ENCODE results near the gene CASR. TPM values are rescaled to one million over a fixed set of nuclear protein-coding genes. Genes with fewer than 3 reads are reported as not detected.

CASR gene
- total and polyA plus RNA-seq, 5 donors from 2014 or later = 0.16 to 0.45 TPM; not detected in 3

- Mint-ChIP-seq H3K4me1 (peaks cover 0 to 8% (median 4%) of the 10 kb centered on the region in 4 donors), H3K4me3 (no peak within 1 kb of the TSS), H3K27me3 (peaks cover 31% of the 10 kb centered on the region), H3K9me3 (peaks cover 0 to 9% (median 3%) of the 10 kb centered on the region in 7 donors), H3K27ac (no peak within 1 kb of the TSS), H3K36me3 (no peaks in the 10 kb centered on the region)
- H3K4me3 ChIP-seq (ENCODE audit: low read depth, low read length) = no peak within 1 kb of the TSS
- H3K27me3 ChIP-seq (ENCODE audit: control insufficient read depth, insufficient read depth, low read length) = no peaks in the 10 kb centered on the region
- H3K9me3 ChIP-seq (ENCODE audit: control insufficient read depth in 2 of 2, low read length in 2 of 2) = peaks cover 0 to 4% of the 10 kb centered on the region in 2 experiments
- H3K27ac ChIP-seq (ENCODE audit: insufficient read depth, low read length, poor library complexity, severe bottlenecking) = no peak within 1 kb of the TSS
- no peaks in the 10 kb centered on the region for H3K4me1 ChIP-seq (ENCODE audit: control insufficient read depth, insufficient read depth, low read length, poor library complexity, severe bottlenecking)
- DNase-seq = no peak
- H3K36me3 ChIP-seq (ENCODE audit: control insufficient read depth, insufficient read depth, low read length) = no peaks in the 10 kb centered on the region
- no peak for ATAC-seq (ENCODE audit: low read depth in 2 of 2)
Observed at GRCh38 chr3:122324871-122325323, 141.4 kb downstream of the CASR start, which contains the start of gene CSTA. TSS of gene CSTA (plus strand) at chr3:122325248. CDS start at chr3:122325293, 45 bp downstream.

- Mint-ChIP-seq H3K4me3 (no peak overlapping the region), H3K27me3 (peaks cover 26% of the 10 kb centered on the region), H3K9me3 (peaks cover 0 to 9% (median 0%) of the 10 kb centered on the region in 7 donors), H3K4me1 (peaks cover 0 to 8% (median 4%) of the 10 kb centered on the region in 4 donors), H3K36me3 (no peaks in the 10 kb centered on the region), H3K27ac (no peak overlapping the region)
- no peaks in the 10 kb centered on the region for H3K9me3 ChIP-seq (ENCODE audit: control insufficient read depth in 2 of 2, low read length in 2 of 2)
- no peaks in the 10 kb centered on the region for H3K4me1 ChIP-seq (ENCODE audit: control insufficient read depth, insufficient read depth, low read length, poor library complexity, severe bottlenecking)
- no peaks in the 10 kb centered on the region for H3K27me3 ChIP-seq (ENCODE audit: control insufficient read depth, insufficient read depth, low read length)
- no peak overlapping the region for H3K4me3 ChIP-seq (ENCODE audit: low read depth, low read length)
- H3K27ac ChIP-seq (ENCODE audit: insufficient read depth, low read length, poor library complexity, severe bottlenecking) = no peak overlapping the region
- no peaks in the 10 kb centered on the region for H3K36me3 ChIP-seq (ENCODE audit: control insufficient read depth, insufficient read depth, low read length)
- ATAC-seq (ENCODE audit: low read depth in 2 of 2) (no peak), DNase-seq (no peak)
Observed at GRCh38 chr3:122325769-122326168, 142.3 kb downstream of the CASR start.

DNA sequence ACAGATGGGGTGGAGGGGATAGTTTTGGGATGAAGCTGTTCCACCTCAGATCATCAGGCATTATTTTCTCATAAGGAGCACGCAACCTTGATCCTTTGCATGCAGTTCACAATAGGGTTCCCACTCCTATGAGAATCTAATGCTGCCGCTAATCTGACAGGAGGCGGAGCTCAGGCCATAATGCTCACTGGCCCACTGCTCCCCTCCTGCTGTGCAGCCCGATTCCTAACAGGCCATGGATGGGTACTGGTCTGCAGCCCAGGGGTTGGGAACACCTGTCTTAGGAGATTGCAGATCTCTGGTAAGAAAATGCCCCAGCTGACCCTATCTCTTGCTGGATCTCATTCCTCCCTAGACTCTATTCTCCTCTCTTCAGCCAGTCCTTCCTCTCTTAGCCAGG, 148.4 kb downstream of the CASR start:
- H3K27ac Mint-ChIP-seq = no peak overlapping the region
- H3K4me1 ChIP-seq (ENCODE audit: control insufficient read depth, insufficient read depth, low read length, poor library complexity, severe bottlenecking) = no peaks in the 10 kb centered on the region
- ATAC-seq (ENCODE audit: low read depth in 2 of 2) = no peak
- H3K27me3 ChIP-seq (ENCODE audit: control insufficient read depth, insufficient read depth, low read length) = peaks cover 7% of the 10 kb centered on the region
- peaks cover 23% of the 10 kb centered on the region for H3K27me3 Mint-ChIP-seq
- H3K9me3 Mint-ChIP-seq = no peaks in the 10 kb centered on the region
- H3K4me1 Mint-ChIP-seq = no peaks in the 10 kb centered on the region
- no peak overlapping the region for H3K27ac ChIP-seq (ENCODE audit: insufficient read depth, low read length, poor library complexity, severe bottlenecking)
- H3K36me3 Mint-ChIP-seq = no peaks in the 10 kb centered on the region
- no peak overlapping the region for H3K4me3 Mint-ChIP-seq
- no peaks in the 10 kb centered on the region for H3K36me3 ChIP-seq (ENCODE audit: control insufficient read depth, insufficient read depth, low read length)
- no peak for DNase-seq
- no peaks in the 10 kb centered on the region for H3K9me3 ChIP-seq (ENCODE audit: control insufficient read depth in 2 of 2, low read length in 2 of 2)
- no peak overlapping the region for H3K4me3 ChIP-seq (ENCODE audit: low read depth, low read length)

GRCh38 chr3:122332551-122332950, 149.1 kb downstream of the CASR start:
- H3K9me3 Mint-ChIP-seq = no peaks in the 10 kb centered on the region
- H3K36me3 ChIP-seq (ENCODE audit: control insufficient read depth, insufficient read depth, low read length) = no peaks in the 10 kb centered on the region
- H3K27ac ChIP-seq (ENCODE audit: insufficient read depth, low read length, poor library complexity, severe bottlenecking) = no peak overlapping the region
- H3K36me3 Mint-ChIP-seq = no peaks in the 10 kb centered on the region
- no peaks in the 10 kb centered on the region for H3K4me1 Mint-ChIP-seq
- H3K27me3 Mint-ChIP-seq = peaks cover 22% of the 10 kb centered on the region
- no peak overlapping the region for H3K27ac Mint-ChIP-seq
- H3K9me3 ChIP-seq (ENCODE audit: control insufficient read depth in 2 of 2, low read length in 2 of 2) = no peaks in the 10 kb centered on the region
- H3K27me3 ChIP-seq (ENCODE audit: control insufficient read depth, insufficient read depth, low read length) = peaks cover 7% of the 10 kb centered on the region
- DNase-seq = no peak
- H3K4me1 ChIP-seq (ENCODE audit: control insufficient read depth, insufficient read depth, low read length, poor library complexity, severe bottlenecking) = no peaks in the 10 kb centered on the region
- no peak overlapping the region for H3K4me3 Mint-ChIP-seq
- H3K4me3 ChIP-seq (ENCODE audit: low read depth, low read length) = no peak overlapping the region
- ATAC-seq (ENCODE audit: low read depth in 2 of 2) = no peak

Other genes starting within 250 kb of the CASR start
- not detected for gene ILDR1, start 161.4 kb upstream of the CASR start, total RNA-seq
- under 1 TPM in 2 of 4 donors, not detected in 2; 0.21 to 0.39 TPM for gene ILDR1, start 161.4 kb upstream of the CASR start, polyA plus RNA-seq
- not detected for gene CD86, start 128.3 kb upstream of the CASR start, total RNA-seq
- 1 to 10 TPM in 2 of 4 donors, under 1 TPM in 2; 0.11 to 1.3 (median 0.81) TPM for gene CD86, start 128.3 kb upstream of the CASR start, polyA plus RNA-seq
- gene CSTA, start 141.6 kb downstream of the CASR start, total RNA-seq = not detected
- gene CSTA, start 141.6 kb downstream of the CASR start, polyA plus RNA-seq = 1 to 10 TPM in 1 of 4 donors, not detected in 3; 1.1 TPM
- 14.1 TPM for gene MIX23, start 199.6 kb downstream of the CASR start, total RNA-seq
- gene MIX23, start 199.6 kb downstream of the CASR start, polyA plus RNA-seq = 10 to 100 TPM; 16.8 to 33.1 (median 24.8) TPM
- gene FAM162A, start 200.5 kb downstream of the CASR start, total RNA-seq = 23.5 TPM
- 100 to 1,000 TPM; 103 to 126 (median 105) TPM for gene FAM162A, start 200.5 kb downstream of the CASR start, polyA plus RNA-seq
- gene WDR5B, start 232.4 kb downstream of the CASR start, total RNA-seq = 4.9 TPM
- 1 to 10 TPM; 2.0 to 2.5 (median 2.4) TPM for gene WDR5B, start 232.4 kb downstream of the CASR start, polyA plus RNA-seq

Measured in CD4-positive, CD25-positive, alpha-beta regulatory T cell (primary cell).